ENCODE results near the gene LMAN1L. TPM values are rescaled to one million over a fixed set of nuclear protein-coding genes. Genes with fewer than 3 reads are reported as not detected.

The LMAN1L gene
- total RNA-seq, 1 donor from 2014 or later, result not detected

DNA sequence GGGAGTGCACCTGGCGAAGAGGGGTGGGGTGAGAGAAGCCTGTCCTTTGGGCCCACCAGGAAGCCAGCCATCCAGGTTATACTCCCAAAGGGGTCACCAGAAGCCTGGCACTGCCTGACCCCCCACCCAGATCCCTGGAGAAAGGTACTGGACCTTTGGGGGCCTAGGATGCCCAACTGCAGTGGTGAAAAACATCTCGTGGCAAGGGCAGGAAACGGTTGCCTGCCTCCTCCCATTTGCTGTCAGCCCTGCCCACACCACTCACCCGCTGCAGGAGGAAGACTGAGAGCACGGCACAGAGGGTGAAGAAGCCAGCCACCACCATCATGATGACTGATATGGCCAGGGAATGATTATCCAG lies 32.6 kb downstream of the LMAN1L start:
- no peak for DNase-seq (ENCODE audit: low read depth)
- TF ChIP-seq, protein P1, sequence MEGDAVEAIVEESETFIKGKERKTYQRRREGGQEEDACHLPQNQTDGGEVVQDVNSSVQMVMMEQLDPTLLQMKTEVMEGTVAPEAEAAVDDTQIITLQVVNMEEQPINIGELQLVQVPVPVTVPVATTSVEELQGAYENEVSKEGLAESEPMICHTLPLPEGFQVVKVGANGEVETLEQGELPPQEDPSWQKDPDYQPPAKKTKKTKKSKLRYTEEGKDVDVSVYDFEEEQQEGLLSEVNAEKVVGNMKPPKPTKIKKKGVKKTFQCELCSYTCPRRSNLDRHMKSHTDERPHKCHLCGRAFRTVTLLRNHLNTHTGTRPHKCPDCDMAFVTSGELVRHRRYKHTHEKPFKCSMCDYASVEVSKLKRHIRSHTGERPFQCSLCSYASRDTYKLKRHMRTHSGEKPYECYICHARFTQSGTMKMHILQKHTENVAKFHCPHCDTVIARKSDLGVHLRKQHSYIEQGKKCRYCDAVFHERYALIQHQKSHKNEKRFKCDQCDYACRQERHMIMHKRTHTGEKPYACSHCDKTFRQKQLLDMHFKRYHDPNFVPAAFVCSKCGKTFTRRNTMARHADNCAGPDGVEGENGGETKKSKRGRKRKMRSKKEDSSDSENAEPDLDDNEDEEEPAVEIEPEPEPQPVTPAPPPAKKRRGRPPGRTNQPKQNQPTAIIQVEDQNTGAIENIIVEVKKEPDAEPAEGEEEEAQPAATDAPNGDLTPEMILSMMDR (conservative IDR thresholded peaks at IDR 0.05; ENCODE audit: low read depth, low read length), result no peak
- H3K4me3 ChIP-seq (ENCODE audit: low read depth, low read length), result no peak overlapping the region

DNA sequence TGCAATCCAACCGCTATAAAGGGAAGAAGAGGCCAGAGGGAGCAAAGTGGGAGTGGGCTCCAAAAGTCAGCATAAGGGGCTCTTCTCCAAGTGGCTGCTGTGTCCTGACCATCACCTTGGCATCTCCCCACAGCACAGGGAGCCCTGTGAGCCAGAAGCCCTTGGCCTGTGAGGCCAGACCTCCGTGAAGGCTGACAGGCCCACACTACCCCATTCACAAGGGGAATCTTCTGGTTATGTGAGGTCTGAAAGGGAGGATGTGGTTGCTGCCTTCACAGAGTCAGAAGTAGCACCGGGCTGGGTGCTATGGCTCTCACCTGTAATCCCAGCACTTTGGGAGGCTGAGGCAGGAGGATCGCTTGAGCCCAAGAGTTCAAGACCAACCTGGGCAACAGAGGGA lies 32.9 kb downstream of the LMAN1L start:
- TF ChIP-seq, protein P1 (conservative IDR thresholded peaks at IDR 0.05; ENCODE audit: low read depth, low read length), result no peak
- H3K4me3 ChIP-seq (ENCODE audit: low read depth, low read length), result no peak overlapping the region
- no peak for DNase-seq (ENCODE audit: low read depth)

DNA sequence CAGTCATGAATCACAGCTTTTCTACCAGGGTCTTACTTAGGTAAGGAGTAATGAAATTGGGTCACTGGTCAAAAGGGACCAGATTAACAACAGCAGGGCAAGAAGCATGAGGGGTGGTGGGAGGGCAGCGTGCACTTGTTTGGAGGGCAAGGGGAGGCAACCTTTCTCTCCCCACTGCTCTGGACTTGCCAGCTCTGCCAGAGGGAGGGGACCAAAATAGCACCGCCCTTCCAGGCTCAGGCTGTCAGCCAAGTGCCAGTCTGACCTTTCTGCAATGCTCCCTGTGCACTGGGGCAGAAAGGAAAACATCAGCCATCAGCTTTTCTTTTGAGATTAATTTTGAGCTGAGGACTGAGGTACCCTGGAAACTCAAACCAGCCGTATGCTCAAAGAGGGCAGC lies 34.8 kb downstream of the LMAN1L start:
- no peak for DNase-seq (ENCODE audit: low read depth)
- H3K4me3 ChIP-seq (ENCODE audit: low read depth, low read length), result no peak overlapping the region
- TF ChIP-seq, protein P1 (conservative IDR thresholded peaks at IDR 0.05; ENCODE audit: low read depth, low read length), result no peak

DNA sequence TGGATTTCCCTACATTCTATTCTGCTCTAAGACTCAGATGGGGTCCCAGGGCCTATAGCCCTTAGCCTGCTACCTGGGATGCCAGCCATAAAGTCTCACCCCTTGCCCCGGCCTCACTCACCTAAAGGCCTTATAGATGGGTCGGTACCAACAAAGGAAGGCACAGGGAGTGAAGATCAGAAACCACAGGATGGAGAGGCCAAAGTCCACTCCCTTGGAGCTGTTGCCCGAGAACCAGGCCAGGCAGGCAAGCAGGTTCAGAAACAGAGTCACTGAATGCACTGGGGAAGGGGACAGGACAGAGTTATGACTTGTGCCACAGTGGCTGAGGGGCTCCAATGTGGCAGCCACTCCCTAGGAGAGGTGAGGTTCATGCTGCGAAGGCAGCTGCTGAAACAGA lies 37.8 kb downstream of the LMAN1L start:
- no peak overlapping the region for H3K4me3 ChIP-seq (ENCODE audit: low read depth, low read length)
- DNase-seq (ENCODE audit: low read depth), result no peak
- TF ChIP-seq, protein P1 (conservative IDR thresholded peaks at IDR 0.05; ENCODE audit: low read depth, low read length), result no peak

DNA sequence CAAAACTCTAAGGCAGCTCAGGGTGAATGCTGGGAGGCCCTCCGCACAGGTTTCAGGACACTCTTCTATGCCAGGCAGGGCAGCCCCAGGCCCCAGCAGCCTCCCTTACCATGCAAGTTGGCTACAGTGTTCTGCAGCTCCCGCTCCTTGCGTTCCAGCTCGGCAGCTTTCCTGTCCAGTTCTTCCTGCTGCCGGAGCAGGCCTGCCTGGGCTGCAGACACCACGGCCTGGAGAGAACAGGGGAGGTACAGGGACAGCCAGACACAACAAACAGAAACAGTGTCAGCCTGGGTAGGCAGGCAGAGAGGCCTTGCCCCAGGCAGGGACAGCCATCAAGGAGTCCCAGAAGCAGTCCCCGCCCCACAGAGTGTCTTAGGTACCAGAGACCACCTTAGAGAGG lies 39.3 kb downstream of the LMAN1L start:
- TF ChIP-seq, protein P1 (conservative IDR thresholded peaks at IDR 0.05; ENCODE audit: low read depth, low read length), result no peak
- H3K4me3 ChIP-seq (ENCODE audit: low read depth, low read length), result no peak overlapping the region
- no peak for DNase-seq (ENCODE audit: low read depth)

DNA sequence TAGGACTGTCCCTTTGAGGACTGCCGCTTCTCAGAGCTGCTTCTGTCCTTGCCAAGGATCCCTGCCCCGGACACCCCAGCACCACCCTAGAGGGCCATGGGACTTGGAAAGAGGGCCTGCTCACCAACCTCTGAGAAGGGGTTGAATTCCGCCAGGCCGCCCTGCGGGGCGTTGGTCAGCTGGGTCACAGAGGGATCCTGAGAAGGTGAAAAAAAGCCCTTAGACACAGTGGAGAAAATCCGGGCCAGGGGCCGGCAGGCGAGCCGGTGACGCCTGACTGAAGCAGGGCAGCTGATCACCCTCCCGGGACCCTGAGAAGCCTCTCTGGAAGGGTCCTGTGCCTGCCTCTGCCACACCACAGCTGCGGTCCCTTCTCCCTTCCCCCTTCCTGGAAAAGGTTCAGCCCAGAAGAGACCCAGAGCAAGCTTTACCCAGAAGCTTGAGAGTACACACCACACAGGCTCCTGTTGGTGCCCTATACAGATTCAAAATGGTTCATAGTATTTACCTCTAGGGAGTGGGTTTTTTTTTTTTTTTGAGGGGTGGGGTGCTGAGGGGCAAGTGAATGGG lies 41.9 kb downstream of the LMAN1L start:
- TF ChIP-seq, protein P1 (conservative IDR thresholded peaks at IDR 0.05; ENCODE audit: low read depth, low read length), result no peak
- H3K4me3 ChIP-seq (ENCODE audit: low read depth, low read length), result no peak overlapping the region
- no peak for DNase-seq (ENCODE audit: low read depth)

DNA sequence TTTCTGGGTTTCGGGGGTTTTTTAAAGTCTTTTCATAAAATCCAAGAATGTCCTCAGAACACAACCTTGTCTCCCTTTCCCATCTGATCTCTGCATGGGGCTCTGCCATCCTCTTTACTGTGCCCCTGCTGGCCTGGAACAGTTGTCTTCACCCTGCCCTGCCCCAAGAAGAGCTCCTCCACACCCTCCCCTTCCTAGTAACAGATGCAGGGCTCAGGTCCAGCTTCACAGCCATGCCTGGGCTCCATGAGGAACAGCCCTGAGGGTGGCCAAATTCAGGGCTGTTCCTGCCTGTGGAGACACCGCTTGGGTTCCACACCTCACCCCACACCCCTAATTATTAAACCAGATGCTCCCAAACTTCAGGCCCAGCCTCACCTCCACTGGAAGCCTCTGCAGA lies 43.2 kb downstream of the LMAN1L start:
- TF ChIP-seq, protein P1 (conservative IDR thresholded peaks at IDR 0.05; ENCODE audit: low read depth, low read length), result no peak
- no peak for DNase-seq (ENCODE audit: low read depth)
- no peak overlapping the region for H3K4me3 ChIP-seq (ENCODE audit: low read depth, low read length)

All from epithelial cell of proximal tubule (primary cell).